IPS-18c (cell line): ENCODE results near the gene AXIN2.
A peak's percentile ranks its signal among the peaks of the same experiment; 100 is the strongest.

ENCODE experiments used
- H3K4me3 ChIP-seq: 2 replicates; pipeline ENCODE4 v1.7.0; 2013; ENCODE audit warnings: low read depth, mild to moderate bottlenecking, low read length, moderate library complexity; ENCODE audit not compliant: insufficient read depth
- H3K9me3 ChIP-seq: one replicate; pipeline ENCODE4 v1.6.1; 2013; ENCODE audit warnings: mild to moderate bottlenecking, low read length, moderate library complexity; ENCODE audit not compliant: control insufficient read depth, insufficient read depth

AXIN2 gene

GRCh38 chr17:65559461-65559803, 2.0 kb downstream of the AXIN2 start:
- Histone ChIP-seq H3K4me3 (peak overlapping the region; percentile 93), H3K9me3 (no peaks in the 10 kb centered on the region)

- H3K9me3 ChIP-seq = no peaks in the 10 kb centered on the region
- H3K4me3 ChIP-seq = peak overlapping the region; percentile 93
Observed at GRCh38 chr17:65558683-65559460, 2.6 kb downstream of the AXIN2 start.

GRCh38 chr17:65558311-65558682, 3.2 kb downstream of the AXIN2 start:
- H3K4me3 ChIP-seq = peak overlapping the region; percentile 93
- no peaks in the 10 kb centered on the region for H3K9me3 ChIP-seq

DNA sequence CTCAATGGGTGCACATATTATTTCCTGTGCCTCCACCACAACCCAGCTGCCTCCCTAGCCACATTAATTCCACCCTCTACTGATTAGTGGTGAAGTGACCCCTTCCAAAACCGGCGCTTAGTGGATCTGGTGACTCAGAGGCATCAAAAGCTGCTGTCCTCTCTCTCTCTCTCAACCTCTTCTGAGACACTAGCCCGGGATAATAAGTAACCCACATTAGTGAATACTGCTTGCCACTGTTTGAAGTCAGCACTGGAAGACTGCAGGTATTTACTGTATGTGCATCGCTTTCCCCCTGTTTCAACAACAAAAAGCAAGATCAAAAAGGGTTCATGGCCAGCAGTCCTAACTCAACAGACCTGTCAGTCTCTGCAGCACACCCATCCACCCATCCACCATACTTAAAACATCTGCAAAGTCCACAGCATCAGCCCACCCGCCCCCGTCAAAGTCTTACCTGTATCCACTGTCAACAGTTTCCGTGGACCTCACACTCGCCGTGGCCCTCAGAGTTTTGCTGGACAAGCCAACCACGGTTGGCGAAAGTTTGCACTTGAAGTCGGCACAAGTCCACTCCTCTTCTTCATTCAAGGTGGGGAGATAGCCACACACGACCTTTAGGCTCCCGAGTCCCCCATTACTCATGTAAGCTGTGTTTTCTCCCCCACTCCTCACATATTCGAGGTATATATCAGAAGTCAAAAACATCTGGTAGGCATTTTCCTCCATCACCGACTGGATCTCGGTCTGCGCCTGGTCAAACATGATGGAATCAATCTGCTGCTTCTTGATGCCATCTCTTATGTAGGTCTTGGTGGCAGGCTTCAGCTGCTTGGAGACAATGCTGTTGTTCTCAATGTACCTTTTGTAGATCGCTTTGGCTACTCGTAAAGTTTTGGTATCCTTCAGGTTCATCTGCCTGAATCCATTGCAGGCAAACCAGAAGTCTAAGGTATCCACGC, 3.8 kb downstream of the AXIN2 start:
- Histone ChIP-seq H3K4me3 (peak overlapping the region; percentile 93), H3K9me3 (no peaks in the 10 kb centered on the region)

GRCh38 chr17:65556910-65557348, 4.5 kb downstream of the AXIN2 start:
- Histone ChIP-seq H3K4me3 (peak overlapping the region; percentile 44), H3K9me3 (no peaks in the 10 kb centered on the region)

DNA sequence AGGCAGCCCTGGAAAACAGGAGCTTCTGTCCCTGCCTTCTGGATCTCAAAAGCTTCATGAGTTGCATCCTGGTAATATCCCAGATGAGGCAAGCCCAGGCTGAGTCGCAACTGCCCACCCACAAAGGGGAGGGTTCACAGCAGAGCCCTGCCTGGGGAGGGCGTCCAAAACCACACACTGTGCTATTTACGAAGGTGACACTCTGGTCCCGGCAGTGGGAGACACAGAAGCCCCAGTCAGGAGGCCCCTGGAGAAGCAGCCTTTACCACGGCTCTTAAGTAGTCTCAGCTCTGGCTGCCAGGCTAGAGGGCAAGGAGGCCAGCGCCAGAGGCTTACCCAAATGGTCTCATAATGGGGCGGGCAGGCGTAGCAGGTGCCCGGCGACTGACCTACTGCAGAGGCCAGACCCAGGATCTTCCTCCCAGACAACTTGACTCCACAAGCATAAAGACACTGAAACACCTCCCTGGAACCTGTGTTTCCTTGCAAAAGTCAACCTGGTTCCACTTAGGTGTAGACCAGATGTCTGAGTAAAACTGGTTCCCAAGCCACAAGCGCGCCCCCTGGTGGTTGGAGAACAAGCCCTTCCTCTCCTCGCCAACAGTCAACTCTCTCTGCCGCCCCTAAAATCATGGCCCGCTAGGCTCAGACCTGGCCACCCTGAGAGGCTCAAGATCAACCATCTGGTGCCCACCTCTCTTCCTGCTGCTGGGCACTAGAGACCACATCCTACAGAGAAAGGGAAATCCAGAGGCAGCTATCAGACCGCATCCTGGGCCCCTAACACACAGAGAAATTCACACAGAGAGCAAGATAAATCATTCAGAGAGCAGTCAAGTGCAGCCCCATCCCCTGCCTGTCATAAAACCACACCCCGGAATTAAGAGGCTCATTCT, 5.2 kb downstream of the AXIN2 start:
- Histone ChIP-seq H3K4me3 (peak overlapping the region; percentile 44), H3K9me3 (no peaks in the 10 kb centered on the region)

DNA sequence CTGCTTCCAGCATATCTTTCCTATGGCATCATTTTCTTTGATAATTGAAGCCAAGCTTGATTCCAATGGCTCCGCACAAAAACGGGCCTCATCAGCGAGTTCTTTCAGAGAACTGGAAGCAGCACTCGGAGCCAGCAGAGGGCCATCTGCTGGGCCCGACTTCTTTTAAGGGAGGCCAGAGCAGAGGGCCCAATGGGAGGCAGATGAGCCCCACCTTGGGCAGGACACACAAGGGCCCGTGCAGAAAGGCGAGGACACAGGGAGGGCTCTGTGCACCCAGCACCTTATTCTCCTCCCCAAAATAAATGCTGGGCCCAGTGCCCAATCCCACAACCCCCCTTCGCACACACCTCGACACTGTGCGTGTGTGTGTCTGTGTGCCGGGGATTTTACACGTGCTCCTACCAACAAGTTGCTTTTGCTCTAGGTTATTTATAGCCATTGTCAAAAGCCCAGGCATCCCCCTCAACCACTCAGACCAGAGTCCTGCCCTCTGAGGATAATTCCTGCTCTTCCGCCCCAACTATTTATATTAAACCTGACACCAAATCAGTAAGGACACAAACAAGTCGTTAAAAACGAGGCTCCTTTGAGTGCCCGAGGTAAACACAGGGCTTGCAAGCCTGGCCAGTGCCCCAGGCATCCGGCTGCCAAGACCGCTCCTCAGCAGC, 6.8 kb downstream of the AXIN2 start:
- H3K4me3 ChIP-seq = peak overlapping the region; percentile 2; the same call in 1 of the 2 replicates
- H3K9me3 ChIP-seq = no peaks in the 10 kb centered on the region

DNA sequence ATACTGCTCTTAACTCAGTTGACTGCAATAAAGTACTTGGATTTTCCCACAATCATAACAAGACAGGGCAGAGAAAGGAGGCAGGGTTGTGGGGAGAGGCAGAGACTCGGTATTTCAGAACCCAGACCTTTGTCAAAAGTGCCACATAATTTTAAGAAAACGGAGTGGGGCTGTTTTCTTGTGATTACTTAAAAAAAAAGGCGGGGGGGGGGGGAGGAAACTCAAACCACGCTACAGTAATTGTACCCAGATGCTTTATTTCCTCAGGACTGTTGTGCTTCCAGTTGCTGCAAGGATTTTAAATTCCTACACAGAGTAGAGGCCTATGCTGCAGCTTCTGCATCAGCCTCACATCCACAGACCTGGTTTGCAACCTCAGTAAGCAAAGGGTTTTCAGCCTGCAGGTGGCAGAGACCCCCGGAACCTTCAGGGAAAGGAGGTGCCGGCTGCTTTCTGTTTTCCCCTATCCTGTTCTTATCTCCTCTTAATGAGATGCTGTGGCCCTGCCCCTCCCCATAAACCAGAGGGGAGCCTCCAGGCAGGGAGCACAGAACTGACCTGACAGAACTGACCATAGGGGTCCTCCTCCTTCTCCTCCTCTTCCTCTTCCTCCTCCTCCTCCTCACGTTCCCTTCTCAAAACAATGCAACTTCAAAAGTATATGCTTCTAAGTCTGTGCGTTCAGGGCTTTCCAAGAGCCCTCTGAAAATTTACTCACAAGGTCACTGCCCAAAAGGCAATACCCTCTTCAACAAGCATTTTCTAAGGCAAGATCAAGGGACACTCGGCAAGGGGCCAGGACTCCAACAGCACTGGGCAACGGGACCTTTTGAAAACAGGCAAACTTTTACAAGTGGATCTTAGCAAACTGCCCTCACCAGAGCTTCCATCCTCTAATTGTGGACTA, 7.5 kb downstream of the AXIN2 start:
- H3K9me3 ChIP-seq = no peaks in the 10 kb centered on the region
- peak overlapping the region; percentile 2; the same call in 1 of the 2 replicates for H3K4me3 ChIP-seq

DNA sequence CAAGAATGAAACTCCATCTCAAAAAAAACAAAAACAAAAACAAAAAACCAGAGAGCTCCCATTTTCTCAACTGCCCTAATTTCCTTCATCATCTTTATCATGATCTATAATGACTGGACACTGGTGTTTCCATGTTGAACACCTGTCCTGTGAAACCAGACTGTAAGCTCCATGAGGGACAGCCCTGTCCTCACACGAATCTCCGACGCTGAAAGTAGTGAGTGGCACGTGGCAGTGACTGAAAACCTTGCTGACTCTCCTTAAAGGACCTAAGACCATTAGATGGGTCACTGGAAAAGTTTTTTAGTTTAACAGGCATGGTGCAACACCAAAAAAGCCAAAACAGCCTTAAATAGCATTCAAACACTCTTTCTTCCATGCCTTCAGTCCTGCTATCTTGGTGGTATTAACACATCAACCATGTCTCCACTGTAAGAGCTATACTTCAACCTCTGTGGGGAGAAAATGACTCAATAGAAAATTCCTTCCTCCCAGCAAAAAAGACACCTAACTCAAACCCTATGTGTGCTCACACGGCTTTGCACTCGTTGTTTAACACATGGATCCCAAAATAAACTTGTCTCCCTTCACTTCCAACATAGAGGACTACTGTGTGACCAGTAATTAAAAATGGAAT, 8.3 kb downstream of the AXIN2 start:
- no peaks in the 10 kb centered on the region for H3K9me3 ChIP-seq
- no peak overlapping the region for H3K4me3 ChIP-seq

- Histone ChIP-seq H3K4me3 (no peak overlapping the region), H3K9me3 (no peaks in the 10 kb centered on the region)
Observed at GRCh38 chr17:65552214-65552613, 9.2 kb downstream of the AXIN2 start.

- Histone ChIP-seq H3K9me3 (no peaks in the 10 kb centered on the region), H3K4me3 (no peak overlapping the region)
Observed at GRCh38 chr17:65551267-65552040, 10.0 kb downstream of the AXIN2 start.

DNA sequence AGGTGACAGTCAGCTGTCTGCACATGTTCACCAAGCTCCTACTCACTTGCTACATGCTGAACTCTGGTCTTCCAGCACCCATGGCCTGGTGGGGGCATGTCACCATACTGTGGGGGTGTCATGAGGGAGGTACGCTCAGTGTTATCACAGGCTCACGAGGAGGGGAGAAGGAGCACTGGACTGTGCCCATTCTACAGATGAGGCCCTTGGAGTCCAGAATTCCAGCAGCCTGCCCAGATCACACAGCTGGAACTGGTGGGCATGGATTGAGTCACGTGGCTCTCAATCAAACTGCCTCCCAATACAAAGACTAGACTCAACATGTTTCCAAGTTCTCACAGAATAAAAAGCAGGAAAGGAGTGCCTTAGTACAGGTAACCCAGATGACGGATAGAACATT, 10.7 kb downstream of the AXIN2 start:
- H3K9me3 ChIP-seq = no peaks in the 10 kb centered on the region
- no peak overlapping the region for H3K4me3 ChIP-seq

- Histone ChIP-seq H3K4me3 (no peak overlapping the region), H3K9me3 (no peaks in the 10 kb centered on the region)
Observed at GRCh38 chr17:65550075-65550662, 11.3 kb downstream of the AXIN2 start.

- no peaks in the 10 kb centered on the region for H3K9me3 ChIP-seq
Observed at GRCh38 chr17:65548269-65548969, 13.0 kb downstream of the AXIN2 start.

More at GRCh38 chr17:65548269-65548969, 13.0 kb downstream of the AXIN2 start:
- H3K4me3 ChIP-seq = no peak overlapping the region
